GM19468 (cell line): Measurements from ENCODE around the gene TRAF3.
"Not testable (repeated sequence)": the region's sequence is repeated elsewhere in the genome, so short reads cannot be mapped to it uniquely, and the experiment has no call there.

Experiments used
- ATAC-seq: cut with Tn5 transposase; IDR thresholded peaks from one replicate; pipeline ENCODE4 v1.9.1; 2021; ENCODE audit warnings: mild to moderate bottlenecking, moderate library complexity, moderate number of reproducible peaks; ENCODE audit not compliant: unreplicated experiment; ENCODE audit errors: extremely low read depth

TRAF3 gene

DNA sequence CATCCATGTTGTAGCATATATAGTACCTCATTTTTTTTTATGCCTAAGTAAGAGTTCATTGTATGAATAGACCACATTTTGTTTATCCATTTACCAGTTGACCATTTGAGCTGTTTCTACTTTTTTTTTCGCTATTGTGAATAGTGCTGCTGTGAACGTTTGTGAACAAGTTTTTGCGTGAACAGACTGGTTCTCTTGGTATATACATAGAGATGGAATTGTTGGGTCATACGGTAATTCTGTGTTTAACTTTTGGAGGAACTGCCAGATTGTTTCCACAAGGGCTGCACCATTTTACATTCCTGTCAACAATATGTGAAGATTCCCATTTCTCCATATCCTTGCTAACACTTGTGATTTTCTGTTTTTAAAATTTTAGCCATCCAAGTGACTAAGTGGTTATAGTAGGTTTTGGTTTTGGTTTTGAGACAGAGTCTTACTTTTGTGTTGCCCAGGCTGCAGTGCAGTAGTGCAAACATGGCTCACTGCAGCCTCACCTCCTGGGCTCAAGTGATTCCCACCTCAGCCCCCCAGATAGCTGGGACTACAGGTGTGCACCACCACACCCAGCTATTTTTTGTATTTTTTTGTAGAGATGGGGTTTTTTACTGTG is 76.9 kb downstream of the TRAF3 start:
- ATAC-seq: no peak

GRCh38 chr14:102856179-102856578 is 78.9 kb downstream of the TRAF3 start:
- no peak for ATAC-seq

DNA sequence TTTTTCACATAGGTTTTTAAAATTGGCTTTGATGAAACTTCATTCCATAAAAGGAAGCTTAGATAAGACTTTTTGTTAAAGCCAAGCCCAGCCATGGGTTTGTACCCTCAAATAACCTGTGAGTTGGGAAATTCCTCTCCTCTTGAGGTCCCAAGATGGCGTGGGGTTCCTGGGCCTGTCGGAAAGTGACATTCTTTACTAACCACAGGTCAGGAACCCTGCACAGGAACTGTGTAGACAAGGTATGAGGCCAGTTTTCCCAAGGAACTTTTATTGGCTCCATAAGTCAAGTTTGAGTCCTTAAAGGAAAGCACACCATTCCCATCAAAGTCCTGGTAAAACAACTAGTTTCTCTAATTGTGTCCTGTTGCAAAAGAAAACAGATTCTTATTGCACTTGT is 80.2 kb downstream of the TRAF3 start:
- ATAC-seq: no peak

DNA sequence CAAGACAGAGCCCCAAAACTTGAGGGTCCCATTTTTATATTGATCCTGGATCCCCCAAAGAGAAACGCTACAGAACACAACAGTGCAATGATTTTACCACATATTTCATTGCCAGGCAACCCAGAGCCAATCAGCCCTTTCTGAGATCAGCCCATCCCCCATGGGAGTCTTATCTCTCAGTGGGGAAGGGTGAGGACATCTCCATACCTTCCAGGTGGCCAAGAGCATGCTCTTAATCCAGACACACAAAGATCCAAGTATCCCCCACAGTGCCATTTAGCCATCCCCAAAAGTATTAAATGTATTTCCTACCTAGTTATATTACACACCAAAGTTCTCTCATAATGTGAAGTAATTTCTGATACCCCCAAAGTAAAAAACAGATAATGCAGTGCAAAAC is 82.7 kb downstream of the TRAF3 start:
- ATAC-seq: no peak

DNA sequence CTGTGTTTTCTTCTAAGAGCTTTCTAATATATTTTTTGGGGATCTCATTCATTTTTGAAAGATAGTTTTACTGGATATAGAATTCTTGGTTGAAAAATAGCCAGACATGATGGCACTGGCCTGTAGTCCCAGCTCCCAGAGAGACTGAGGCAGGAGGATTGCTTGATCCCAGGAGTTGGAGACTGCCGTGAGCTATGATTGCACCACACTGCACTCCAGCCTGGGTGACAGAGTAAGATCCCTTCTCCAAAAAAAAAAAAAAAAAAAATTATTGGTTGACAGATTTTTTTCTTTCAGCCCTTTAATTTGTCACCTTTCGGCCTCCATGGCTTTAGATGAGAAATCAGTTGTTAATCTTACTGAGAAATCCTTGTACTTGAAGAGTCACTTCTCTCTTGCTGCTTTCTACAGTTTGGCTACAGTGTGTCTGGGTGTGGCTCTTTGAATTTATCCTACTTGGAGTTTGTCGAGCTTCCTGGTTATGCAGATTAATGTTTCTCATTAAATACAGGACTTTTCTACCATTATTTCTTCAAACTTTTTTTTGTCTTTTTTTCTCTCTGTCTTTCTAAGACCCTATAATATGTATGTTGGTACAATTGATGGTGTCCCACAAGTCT is 85.0 kb downstream of the TRAF3 start:
- no peak for ATAC-seq

DNA sequence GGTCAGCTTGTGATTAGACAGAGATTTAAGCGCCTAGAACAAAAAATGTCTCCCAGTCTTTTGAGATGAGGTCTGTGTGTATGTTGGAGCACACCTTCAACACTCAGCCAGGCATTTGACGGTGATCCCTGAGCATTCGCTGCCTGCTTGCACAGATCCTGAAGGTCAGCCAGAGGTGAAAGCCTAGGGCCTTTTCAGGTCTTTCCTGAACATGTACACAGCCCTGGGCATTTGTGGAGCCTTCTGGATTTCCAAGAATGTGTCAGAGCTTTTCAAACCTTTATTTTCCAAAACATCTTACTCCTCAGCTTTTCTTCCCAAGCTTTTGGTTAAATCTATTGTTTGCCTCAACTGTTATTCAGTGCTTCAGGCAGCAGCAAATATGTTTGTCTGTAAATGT is 86.1 kb downstream of the TRAF3 start:
- ATAC-seq: no peak

- not testable (repeated sequence) for ATAC-seq
Observed at GRCh38 chr14:102865916-102866315, 88.7 kb downstream of the TRAF3 start.

GRCh38 chr14:102866982-102867761 is 89.9 kb downstream of the TRAF3 start:
- no peak for ATAC-seq

DNA sequence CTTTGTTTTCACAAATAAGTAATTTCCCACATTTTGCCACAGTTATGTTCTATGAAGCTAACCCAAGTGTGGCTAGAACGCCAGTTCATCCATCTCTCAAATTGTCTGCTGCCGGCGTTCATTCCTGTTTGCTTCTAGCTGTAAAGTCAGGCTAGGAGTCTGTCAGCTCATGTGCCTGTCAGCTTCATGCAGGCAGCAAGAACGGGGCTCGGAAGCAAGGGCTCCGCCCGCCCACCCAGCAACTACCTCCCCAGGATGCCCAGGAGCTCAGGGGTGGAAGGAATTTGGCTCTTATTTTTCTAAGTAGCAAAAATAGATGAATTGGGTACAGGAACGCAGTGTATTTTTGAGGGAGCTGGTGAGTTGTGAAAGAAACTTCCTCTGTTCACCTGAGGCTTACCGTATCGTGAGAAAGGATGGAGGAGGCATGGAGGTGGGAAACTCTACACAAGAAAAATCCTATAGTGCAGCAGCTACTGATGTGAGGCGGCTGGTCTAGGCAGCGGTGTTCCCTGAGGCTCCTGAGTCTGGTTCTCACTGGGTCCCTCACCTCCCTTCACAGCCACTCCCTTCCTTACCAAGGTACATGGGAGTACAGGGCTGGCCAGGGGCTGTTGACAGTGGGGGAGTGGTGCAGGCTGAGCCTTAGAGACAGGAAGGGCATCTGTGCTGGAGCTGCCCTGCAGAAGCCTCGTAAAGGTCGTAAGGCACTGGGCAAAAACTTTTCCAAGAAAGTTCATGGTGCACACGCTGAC is 90.8 kb downstream of the TRAF3 start:
- no peak for ATAC-seq

DNA sequence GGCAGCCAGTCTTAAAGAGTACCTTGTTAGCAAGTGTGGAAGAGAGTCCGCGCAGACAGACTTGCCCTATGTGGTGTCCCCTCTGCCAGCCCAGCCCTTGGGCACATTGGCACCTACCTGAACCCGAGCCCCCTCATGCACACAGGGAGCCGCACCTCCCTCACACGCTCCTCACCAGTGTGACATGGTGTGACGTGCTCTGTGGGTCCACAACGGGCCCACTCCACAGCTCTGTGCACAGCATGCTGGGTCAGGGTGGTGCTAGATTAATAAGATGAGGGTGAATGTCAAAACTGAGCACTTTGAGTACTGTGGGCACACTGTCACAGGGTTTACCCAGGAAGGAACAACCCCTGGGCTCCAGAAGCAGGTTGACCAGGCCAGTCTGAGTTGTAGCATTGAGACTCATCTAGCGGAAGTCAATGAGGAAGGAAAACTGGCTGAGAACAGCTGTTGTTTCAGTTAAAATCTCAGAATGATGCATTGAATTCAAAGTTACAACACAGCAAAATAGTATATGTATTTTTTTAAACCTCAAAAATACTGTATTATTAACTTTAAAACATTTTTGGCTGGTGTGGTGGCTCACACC is 91.8 kb downstream of the TRAF3 start:
- no peak for ATAC-seq

DNA sequence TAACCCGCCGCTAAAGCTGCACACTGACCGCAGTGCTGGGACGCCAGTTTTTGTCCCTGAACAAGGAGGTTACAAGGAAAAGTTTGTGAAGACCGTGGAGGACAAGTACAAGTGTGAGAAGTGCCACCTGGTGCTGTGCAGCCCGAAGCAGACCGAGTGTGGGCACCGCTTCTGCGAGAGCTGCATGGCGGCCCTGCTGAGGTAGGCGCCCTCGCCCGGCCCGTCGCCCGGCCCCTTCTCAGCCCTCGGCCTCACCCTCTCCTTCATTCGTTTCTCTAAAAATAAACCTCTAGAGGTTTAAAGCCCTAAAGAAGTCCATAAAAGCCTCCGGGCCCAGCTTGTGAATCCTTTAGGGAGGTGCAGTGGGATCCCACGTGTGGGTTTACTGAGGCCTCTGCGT is 93.0 kb downstream of the TRAF3 start:
- no peak for ATAC-seq

DNA sequence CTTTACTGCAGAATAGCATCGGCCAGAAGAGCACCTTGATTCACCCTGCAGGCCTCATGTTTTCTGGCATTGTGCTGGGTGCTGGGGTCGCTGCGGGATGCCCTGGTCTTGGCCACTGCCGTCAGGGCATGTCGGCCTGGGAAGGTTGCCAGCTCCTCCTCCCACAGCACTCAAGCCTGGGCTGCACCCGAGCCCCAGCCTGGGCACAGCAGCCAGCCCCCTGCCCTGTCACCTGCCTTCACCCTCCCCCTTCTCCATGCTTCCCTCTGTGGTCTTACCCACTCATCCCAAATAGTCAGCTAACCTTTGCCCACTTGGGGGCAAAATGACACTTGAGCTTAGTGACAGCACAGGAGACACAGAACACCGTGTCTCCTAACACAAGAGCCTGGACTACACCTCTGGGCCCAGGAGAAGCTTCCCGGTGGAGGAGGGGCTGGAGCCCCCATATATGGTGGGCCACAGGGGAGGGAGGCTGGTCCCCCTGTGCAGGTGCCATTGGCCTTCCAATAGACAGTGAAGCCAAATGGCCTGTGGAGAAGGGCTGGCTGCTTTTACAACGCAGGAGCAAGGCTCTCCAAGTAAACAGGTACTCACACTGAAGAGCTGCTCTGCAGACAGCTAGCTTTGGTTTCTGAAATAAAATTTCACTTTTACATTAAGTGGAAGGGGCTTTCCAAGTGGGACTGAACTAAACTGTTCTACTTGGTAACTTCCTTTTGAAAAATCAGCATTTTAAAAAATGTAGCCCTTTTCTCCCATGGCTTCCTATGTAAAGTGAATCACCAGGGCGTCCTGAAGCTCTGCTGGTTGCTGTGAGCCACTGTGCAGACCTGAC is 94.0 kb downstream of the TRAF3 start:
- ATAC-seq: no peak

- no peak for ATAC-seq
Observed at GRCh38 chr14:102872020-102872419, 94.8 kb downstream of the TRAF3 start.

- ATAC-seq: no peak
Observed at GRCh38 chr14:102873131-102873530, 95.9 kb downstream of the TRAF3 start.

DNA sequence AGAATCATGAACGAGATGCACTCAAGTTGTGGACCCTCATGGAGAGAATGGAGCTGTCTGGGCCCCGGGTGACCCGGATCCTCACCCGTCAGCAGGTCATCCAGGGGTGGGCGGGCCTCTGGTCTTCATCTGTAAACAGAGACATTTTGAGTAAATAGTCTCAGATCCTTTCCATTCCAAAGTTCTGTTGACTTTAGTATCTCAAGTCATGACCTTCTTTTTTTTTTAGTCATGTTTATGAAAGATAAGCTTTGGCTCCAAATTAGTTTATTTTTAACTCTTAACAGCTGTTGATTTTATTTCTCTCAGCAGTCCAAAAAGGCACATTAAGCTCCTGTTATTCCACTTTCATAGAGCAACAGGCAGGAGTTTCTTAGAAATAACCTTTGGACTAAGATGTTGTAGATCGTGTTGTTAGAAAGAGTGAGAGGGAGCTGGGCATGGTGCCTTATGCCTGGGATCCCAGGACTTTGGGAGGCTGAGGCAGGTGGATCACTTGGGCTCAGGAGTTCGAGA is 96.4 kb downstream of the TRAF3 start:
- ATAC-seq: no peak

GRCh38 chr14:102875652-102876051 is 98.4 kb downstream of the TRAF3 start:
- no peak for ATAC-seq

DNA sequence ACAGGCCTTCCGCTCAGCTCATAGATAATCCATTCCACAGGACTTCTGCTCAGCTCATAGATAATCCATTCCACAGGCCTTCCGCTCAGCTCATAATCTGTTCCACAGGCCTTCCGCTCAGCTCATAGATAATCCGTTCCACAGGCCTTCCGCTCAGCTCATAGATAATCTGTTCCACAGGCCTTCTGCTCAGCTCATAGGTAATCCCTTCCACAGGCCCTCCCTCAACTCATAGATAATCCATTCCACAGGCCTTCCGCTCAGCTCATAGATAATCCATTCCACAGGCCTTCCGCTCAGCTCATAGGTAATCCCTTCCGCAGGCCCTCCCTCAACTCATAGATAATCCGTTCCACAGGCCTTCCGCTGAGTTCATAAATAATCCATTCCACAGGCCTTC is 100.3 kb downstream of the TRAF3 start:
- ATAC-seq: not testable (repeated sequence)

- no peak for ATAC-seq
Observed at GRCh38 chr14:102878174-102878969, 101.1 kb downstream of the TRAF3 start.
